ENCODE data around the gene MAD2L1. TPM values are rescaled to one million over a fixed set of nuclear protein-coding genes. Genes with fewer than 3 reads are reported as not detected.

The MAD2L1 gene
- total RNA-seq, 2 experiments from 2014 or later: 99.6 TPM

DNA sequence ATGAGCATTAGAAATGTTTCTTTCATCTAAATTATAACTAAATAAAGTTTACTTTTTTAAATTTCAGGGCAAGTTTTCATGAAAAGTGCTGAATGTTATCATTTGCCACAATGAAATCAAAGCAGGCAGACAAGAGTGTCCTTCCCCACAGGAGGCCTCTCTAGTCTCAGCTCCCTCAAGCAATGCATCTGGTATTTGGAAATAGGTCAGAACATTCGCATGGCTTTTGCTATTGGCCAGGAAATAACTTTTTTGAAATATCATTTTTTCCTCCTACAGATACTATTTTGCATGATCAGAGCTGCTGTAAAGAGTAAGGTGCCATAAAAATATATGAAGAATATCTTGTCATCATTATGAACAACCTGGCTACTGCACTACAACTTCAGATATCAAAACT is 41.1 kb downstream of the MAD2L1 start:
- peaks cover 12% of the 10 kb centered on the region for H3K27me3 Mint-ChIP-seq
- POLR2A ChIA-PET: no interaction called here
- H3K36me3 Mint-ChIP-seq (ENCODE audit: low read depth): no peaks in the 10 kb centered on the region
- H3K4me3 Mint-ChIP-seq: no peak overlapping the region
- H3K9me3 Mint-ChIP-seq: no peaks in the 10 kb centered on the region
- intact Hi-C loops (cut with micrococcal nuclease): no loop called here
- CTCF ChIA-PET: no interaction called here
- no peak for DNase-seq
- ATAC-seq: no peak
- TF ChIP-seq, protein P1, sequence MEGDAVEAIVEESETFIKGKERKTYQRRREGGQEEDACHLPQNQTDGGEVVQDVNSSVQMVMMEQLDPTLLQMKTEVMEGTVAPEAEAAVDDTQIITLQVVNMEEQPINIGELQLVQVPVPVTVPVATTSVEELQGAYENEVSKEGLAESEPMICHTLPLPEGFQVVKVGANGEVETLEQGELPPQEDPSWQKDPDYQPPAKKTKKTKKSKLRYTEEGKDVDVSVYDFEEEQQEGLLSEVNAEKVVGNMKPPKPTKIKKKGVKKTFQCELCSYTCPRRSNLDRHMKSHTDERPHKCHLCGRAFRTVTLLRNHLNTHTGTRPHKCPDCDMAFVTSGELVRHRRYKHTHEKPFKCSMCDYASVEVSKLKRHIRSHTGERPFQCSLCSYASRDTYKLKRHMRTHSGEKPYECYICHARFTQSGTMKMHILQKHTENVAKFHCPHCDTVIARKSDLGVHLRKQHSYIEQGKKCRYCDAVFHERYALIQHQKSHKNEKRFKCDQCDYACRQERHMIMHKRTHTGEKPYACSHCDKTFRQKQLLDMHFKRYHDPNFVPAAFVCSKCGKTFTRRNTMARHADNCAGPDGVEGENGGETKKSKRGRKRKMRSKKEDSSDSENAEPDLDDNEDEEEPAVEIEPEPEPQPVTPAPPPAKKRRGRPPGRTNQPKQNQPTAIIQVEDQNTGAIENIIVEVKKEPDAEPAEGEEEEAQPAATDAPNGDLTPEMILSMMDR (IDR thresholded peaks at IDR 0.05): no peak
- no peaks in the 10 kb centered on the region for H3K4me1 Mint-ChIP-seq (ENCODE audit: low read depth)
- H3K27ac Mint-ChIP-seq: no peak overlapping the region

DNA sequence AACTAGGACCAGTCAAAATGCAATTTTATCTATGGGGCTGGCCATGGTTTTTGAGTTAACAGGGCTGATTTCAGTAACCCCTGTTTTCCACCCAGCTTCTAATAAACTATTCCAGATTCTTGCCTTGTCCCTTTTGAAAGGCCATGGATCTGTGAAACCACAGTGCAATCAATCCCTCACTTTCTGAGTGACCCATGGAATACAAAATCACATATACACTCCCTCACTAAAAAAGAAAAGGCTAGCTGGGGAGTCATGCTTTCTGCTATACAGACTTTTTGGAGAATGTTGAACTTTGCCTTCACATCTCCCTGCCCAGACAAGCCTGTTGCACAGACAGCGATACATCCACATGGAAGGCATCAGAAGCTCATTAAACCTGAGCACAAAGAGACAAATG is 47.9 kb downstream of the MAD2L1 start:
- peaks cover 2% of the 10 kb centered on the region for H3K9me3 Mint-ChIP-seq
- H3K4me3 Mint-ChIP-seq: no peak overlapping the region
- no peak for ATAC-seq

DNA sequence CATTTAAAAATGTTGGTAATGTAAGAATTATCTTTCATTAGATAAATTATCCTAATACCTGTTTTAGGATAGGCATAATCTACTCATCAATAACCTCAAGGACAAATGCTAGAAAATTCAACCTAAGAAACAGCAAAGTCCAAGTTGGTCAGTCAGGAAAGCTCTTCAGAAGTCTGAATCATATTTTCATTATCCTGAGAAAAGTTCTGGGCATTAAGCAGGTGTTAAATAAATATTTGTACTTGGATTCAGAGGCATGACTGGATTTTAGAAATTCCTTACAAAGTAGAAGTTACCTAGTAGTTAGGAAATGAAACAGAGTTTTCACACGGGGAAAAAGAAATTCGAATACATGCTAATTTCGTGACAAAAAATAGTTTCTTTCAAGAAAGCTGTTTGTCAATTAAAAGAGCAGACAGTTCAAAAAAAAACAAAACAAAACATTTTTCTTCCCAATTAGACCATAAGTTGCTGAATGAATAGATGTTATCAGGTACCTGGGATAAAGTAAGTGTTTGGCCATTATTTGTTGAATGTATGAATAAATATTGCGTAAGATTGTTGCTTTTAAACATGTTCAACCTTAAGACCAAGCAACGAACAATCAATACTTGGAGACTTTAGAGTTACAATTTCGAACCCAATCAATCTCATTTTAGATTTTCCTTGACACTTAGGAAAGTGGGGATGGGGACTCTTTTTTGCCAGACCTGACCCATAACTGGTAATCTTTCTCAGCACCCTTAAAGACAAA is 48.5 kb downstream of the MAD2L1 start:
- intact Hi-C loops (cut with micrococcal nuclease): no loop called here
- Mint-ChIP-seq H3K4me1 (ENCODE audit: low read depth) (no peaks in the 10 kb centered on the region), H3K27ac (no peak overlapping the region), H3K9me3 (peaks cover 2% of the 10 kb centered on the region), H3K4me3 (no peak overlapping the region), H3K36me3 (ENCODE audit: low read depth) (no peaks in the 10 kb centered on the region), H3K27me3 (peaks cover 22% of the 10 kb centered on the region)
- TF ChIP-seq, protein P1 (IDR thresholded peaks at IDR 0.05): no peak
- DNase-seq: no peak
- no peak for ATAC-seq
- CTCF ChIA-PET: no interaction called here
- POLR2A ChIA-PET: no interaction called here

More for the DNA sequence above, 47.9 kb downstream of the MAD2L1 start:
- intact Hi-C loops (cut with micrococcal nuclease): no loop called here
- Mint-ChIP-seq H3K36me3 (ENCODE audit: low read depth) (no peaks in the 10 kb centered on the region), H3K4me1 (ENCODE audit: low read depth) (no peaks in the 10 kb centered on the region), H3K27ac (no peak overlapping the region), H3K27me3 (peaks cover 20% of the 10 kb centered on the region)
- no peak for DNase-seq
- TF ChIP-seq, protein P1 (IDR thresholded peaks at IDR 0.05): no peak
- ChIA-PET POLR2A (no interaction called here), CTCF (no interaction called here)

DNA sequence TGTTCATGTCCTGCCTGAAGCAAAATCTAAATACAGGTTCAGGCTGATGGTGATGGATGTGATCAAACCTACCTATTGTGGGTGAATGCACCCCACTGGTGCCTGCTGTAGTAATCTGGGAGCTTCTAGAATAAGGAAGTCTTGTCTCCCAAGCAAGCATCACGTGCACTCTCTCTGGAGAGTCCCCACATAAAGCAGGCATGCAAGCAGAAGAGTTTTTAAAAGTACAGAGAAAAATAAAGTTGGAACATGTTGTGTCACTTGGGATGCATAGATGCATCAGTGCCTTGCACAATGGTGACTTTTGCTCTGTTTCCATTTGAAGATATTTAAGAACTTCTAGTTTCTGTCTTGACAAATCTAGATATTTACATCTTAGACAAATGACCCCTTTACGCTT is 54.9 kb downstream of the MAD2L1 start:
- ATAC-seq (no peak), DNase-seq (no peak)
- Mint-ChIP-seq H3K9me3 (peaks cover 2% of the 10 kb centered on the region), H3K27me3 (peaks cover 15% of the 10 kb centered on the region), H3K36me3 (ENCODE audit: low read depth) (no peaks in the 10 kb centered on the region), H3K4me1 (ENCODE audit: low read depth) (no peaks in the 10 kb centered on the region), H3K4me3 (no peak overlapping the region), H3K27ac (no peak overlapping the region)
- POLR2A ChIA-PET: no interaction called here
- intact Hi-C loops (cut with micrococcal nuclease): no loop called here
- CTCF ChIA-PET: no interaction called here
- TF ChIP-seq, protein P1 (IDR thresholded peaks at IDR 0.05): no peak

DNA sequence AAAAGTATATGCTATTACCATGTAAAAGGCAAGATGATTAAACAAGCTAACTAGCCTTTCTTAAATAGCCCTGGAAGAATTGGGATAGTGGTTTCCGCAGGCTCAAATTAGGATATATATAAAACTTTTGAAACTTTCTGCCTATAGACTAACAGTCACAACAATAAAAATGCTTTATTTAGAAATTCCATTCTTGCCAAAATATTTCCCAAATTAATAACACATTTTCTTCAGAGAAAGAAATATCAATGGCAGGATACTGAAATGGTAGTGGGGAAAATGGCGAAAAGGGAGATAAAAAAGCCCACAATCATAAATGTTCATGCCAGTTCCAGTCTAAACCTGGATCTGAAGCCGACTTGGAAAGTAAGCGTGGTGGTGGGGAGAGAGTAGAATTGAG is 56.0 kb downstream of the MAD2L1 start:
- H3K9me3 Mint-ChIP-seq: peaks cover 1% of the 10 kb centered on the region
- no peaks in the 10 kb centered on the region for H3K4me1 Mint-ChIP-seq (ENCODE audit: low read depth)
- H3K4me3 Mint-ChIP-seq: no peak overlapping the region
- DNase-seq: no peak
- ChIA-PET CTCF (no interaction called here), POLR2A (no interaction called here)
- no peak for ATAC-seq
- intact Hi-C loops (cut with micrococcal nuclease): no loop called here
- no peak overlapping the region for H3K27ac Mint-ChIP-seq
- TF ChIP-seq, protein P1 (IDR thresholded peaks at IDR 0.05): no peak
- no peaks in the 10 kb centered on the region for H3K36me3 Mint-ChIP-seq (ENCODE audit: low read depth)
- peaks cover 11% of the 10 kb centered on the region for H3K27me3 Mint-ChIP-seq
